Activated naive CD8-positive, alpha-beta T cell treated with anti-CD3 and anti-CD28 coated beads for 36 hours (primary cell): Measurements from ENCODE around the gene ALAS2. TPM values are rescaled to one million over a fixed set of nuclear protein-coding genes. Genes with fewer than 3 reads are reported as not detected.
A peak's percentile ranks its signal among the peaks of the same experiment; 100 is the strongest.
"Not testable (repeated sequence)": the region's sequence is repeated elsewhere in the genome, so short reads cannot be mapped to it uniquely, and the experiment has no call there.

Experiments
- DNase-seq: peaks from one replicate; pipeline ENCODE4 v3.0.0; 2021
- H3K27ac Mint-ChIP-seq: one replicate; pipeline ENCODE4 v1.8.0; 2022; ENCODE audit warnings: mild to moderate bottlenecking, moderate library complexity, mixed read lengths
- H3K27me3 Mint-ChIP-seq: one replicate; pipeline ENCODE4 v1.8.0; 2022; ENCODE audit warnings: mild to moderate bottlenecking, mixed read lengths
- H3K36me3 Mint-ChIP-seq: one replicate; pipeline ENCODE4 v1.8.0; 2021; ENCODE audit warnings: mild to moderate bottlenecking, mixed read lengths
- H3K4me1 Mint-ChIP-seq: one replicate; pipeline ENCODE4 v1.8.0; 2021; ENCODE audit warnings: mixed read lengths
- H3K4me3 Mint-ChIP-seq: one replicate; pipeline ENCODE4 v1.8.0; 2022; ENCODE audit warnings: mild to moderate bottlenecking, moderate library complexity, mixed read lengths
- H3K9me3 Mint-ChIP-seq: one replicate; pipeline ENCODE4 v1.8.0; 2022; ENCODE audit warnings: mixed read lengths
- total RNA-seq, 2 experiments: library from RNA; stranded (reverse); gene quantifications; one replicate each; pipeline ENCODE4 v1.2.3, GENCODE V29; 2021

ALAS2 gene
- total RNA-seq, result not detected

- no peaks in the 10 kb centered on the region for H3K36me3 Mint-ChIP-seq
- H3K9me3 Mint-ChIP-seq, result no peaks in the 10 kb centered on the region
- H3K27me3 Mint-ChIP-seq, result no peaks in the 10 kb centered on the region
- no peak for DNase-seq
- no peaks in the 10 kb centered on the region for H3K4me1 Mint-ChIP-seq
- H3K4me3 Mint-ChIP-seq, result no peak within 1 kb of the TSS
- H3K27ac Mint-ChIP-seq, result no peak within 1 kb of the TSS
Measured at GRCh38 chrX:55030271-55031205, at the start of gene ALAS2. Gene ALAS2 (minus strand): TSS chrX:55030977. CDS start chrX:55026000, 4,977 bp downstream.

GRCh38 chrX:55074851-55075467 lies 44.2 kb upstream of the ALAS2 start, which contains the start of gene PAGE2B:
Gene PAGE2B (plus strand): TSS chrX:55075030. CDS start chrX:55076042, 1,012 bp downstream.
- Mint-ChIP-seq H3K4me1 (no peaks in the 10 kb centered on the region), H3K27ac (no peak within 1 kb of the TSS), H3K9me3 (no peaks in the 10 kb centered on the region), H3K27me3 (no peaks in the 10 kb centered on the region), H3K36me3 (no peaks in the 10 kb centered on the region), H3K4me3 (no peak within 1 kb of the TSS)
- DNase-seq, result no peak

- Mint-ChIP-seq H3K4me3 (no peak overlapping the region), H3K4me1 (no peaks in the 10 kb centered on the region), H3K9me3 (no peaks in the 10 kb centered on the region), H3K27ac (no peak overlapping the region), H3K27me3 (no peaks in the 10 kb centered on the region), H3K36me3 (no peaks in the 10 kb centered on the region)
- DNase-seq, result no peak
Measured at GRCh38 chrX:55072286-55072685, 41.5 kb upstream of the ALAS2 start.

GRCh38 chrX:55067180-55067579 lies 36.4 kb upstream of the ALAS2 start:
- not testable (repeated sequence) for H3K27me3 Mint-ChIP-seq, H3K4me3 Mint-ChIP-seq, H3K27ac Mint-ChIP-seq, DNase-seq, H3K4me1 Mint-ChIP-seq, H3K9me3 Mint-ChIP-seq, H3K36me3 Mint-ChIP-seq

GRCh38 chrX:55057675-55058249 lies 27.0 kb upstream of the ALAS2 start:
- no peak overlapping the region for H3K27ac Mint-ChIP-seq

GRCh38 chrX:55056820-55057674 lies 26.3 kb upstream of the ALAS2 start:
- Mint-ChIP-seq H3K4me3 (peak overlapping the region; percentile 33), H3K27me3 (no peaks in the 10 kb centered on the region), H3K4me1 (peaks cover 16% of the 10 kb centered on the region), H3K27ac (no peak overlapping the region), H3K36me3 (peaks cover 2% of the 10 kb centered on the region), H3K9me3 (no peaks in the 10 kb centered on the region)
- no peak for DNase-seq

More at GRCh38 chrX:55057675-55058249, 27.0 kb upstream of the ALAS2 start:
- no peak for DNase-seq
- Mint-ChIP-seq H3K9me3 (no peaks in the 10 kb centered on the region), H3K27me3 (no peaks in the 10 kb centered on the region), H3K36me3 (peaks cover 2% of the 10 kb centered on the region), H3K4me3 (peak overlapping the region; percentile 33), H3K4me1 (peaks cover 16% of the 10 kb centered on the region)

GRCh38 chrX:55050599-55050998 lies 19.8 kb upstream of the ALAS2 start:
- not testable (repeated sequence) for H3K27me3 Mint-ChIP-seq, H3K4me3 Mint-ChIP-seq, H3K4me1 Mint-ChIP-seq, DNase-seq, H3K27ac Mint-ChIP-seq, H3K9me3 Mint-ChIP-seq, H3K36me3 Mint-ChIP-seq

- H3K9me3 Mint-ChIP-seq, result no peaks in the 10 kb centered on the region
- H3K27me3 Mint-ChIP-seq, result no peaks in the 10 kb centered on the region
- H3K4me3 Mint-ChIP-seq, result no peak overlapping the region
- no peaks in the 10 kb centered on the region for H3K4me1 Mint-ChIP-seq
- H3K27ac Mint-ChIP-seq, result no peak overlapping the region
- no peaks in the 10 kb centered on the region for H3K36me3 Mint-ChIP-seq
- no peak for DNase-seq
Measured at GRCh38 chrX:55041514-55041913, 10.7 kb upstream of the ALAS2 start.

- Mint-ChIP-seq H3K27me3 (no peaks in the 10 kb centered on the region), H3K27ac (no peak overlapping the region), H3K36me3 (no peaks in the 10 kb centered on the region), H3K9me3 (no peaks in the 10 kb centered on the region), H3K4me1 (no peaks in the 10 kb centered on the region), H3K4me3 (no peak overlapping the region)
- no peak for DNase-seq
Measured at GRCh38 chrX:55039471-55039870, 8.7 kb upstream of the ALAS2 start.

- no peak overlapping the region for H3K27ac Mint-ChIP-seq
- H3K4me3 Mint-ChIP-seq, result no peak overlapping the region
- DNase-seq, result no peak
- H3K27me3 Mint-ChIP-seq, result no peaks in the 10 kb centered on the region
- H3K36me3 Mint-ChIP-seq, result no peaks in the 10 kb centered on the region
- no peaks in the 10 kb centered on the region for H3K9me3 Mint-ChIP-seq
- no peaks in the 10 kb centered on the region for H3K4me1 Mint-ChIP-seq
Measured at GRCh38 chrX:55033429-55033828, 2.7 kb upstream of the ALAS2 start.

- Mint-ChIP-seq H3K36me3 (no peaks in the 10 kb centered on the region), H3K4me1 (no peaks in the 10 kb centered on the region), H3K27ac (no peak overlapping the region), H3K4me3 (no peak overlapping the region), H3K27me3 (no peaks in the 10 kb centered on the region), H3K9me3 (no peaks in the 10 kb centered on the region)
- DNase-seq, result no peak
Measured at GRCh38 chrX:55029291-55029690, 1.5 kb downstream of the ALAS2 start.

GRCh38 chrX:55028611-55029010 lies 2.2 kb downstream of the ALAS2 start:
- H3K9me3 Mint-ChIP-seq, result no peaks in the 10 kb centered on the region
- H3K4me1 Mint-ChIP-seq, result no peaks in the 10 kb centered on the region
- DNase-seq, result no peak
- no peak overlapping the region for H3K4me3 Mint-ChIP-seq
- no peaks in the 10 kb centered on the region for H3K36me3 Mint-ChIP-seq
- H3K27me3 Mint-ChIP-seq, result no peaks in the 10 kb centered on the region
- H3K27ac Mint-ChIP-seq, result no peak overlapping the region

- no peak overlapping the region for H3K4me3 Mint-ChIP-seq
- H3K4me1 Mint-ChIP-seq, result no peaks in the 10 kb centered on the region
- no peaks in the 10 kb centered on the region for H3K9me3 Mint-ChIP-seq
- no peaks in the 10 kb centered on the region for H3K27me3 Mint-ChIP-seq
- H3K27ac Mint-ChIP-seq, result no peak overlapping the region
- no peak for DNase-seq
- H3K36me3 Mint-ChIP-seq, result no peaks in the 10 kb centered on the region
Measured at GRCh38 chrX:55028040-55028439, 2.7 kb downstream of the ALAS2 start.

GRCh38 chrX:55026840-55027239 lies 3.9 kb downstream of the ALAS2 start:
- DNase-seq, result no peak
- Mint-ChIP-seq H3K27ac (no peak overlapping the region), H3K9me3 (no peaks in the 10 kb centered on the region), H3K36me3 (no peaks in the 10 kb centered on the region), H3K4me1 (no peaks in the 10 kb centered on the region), H3K27me3 (no peaks in the 10 kb centered on the region), H3K4me3 (no peak overlapping the region)

GRCh38 chrX:55026143-55026542 lies 4.6 kb downstream of the ALAS2 start:
- no peak overlapping the region for H3K27ac Mint-ChIP-seq
- no peaks in the 10 kb centered on the region for H3K9me3 Mint-ChIP-seq
- H3K4me3 Mint-ChIP-seq, result no peak overlapping the region
- no peaks in the 10 kb centered on the region for H3K4me1 Mint-ChIP-seq
- DNase-seq, result no peak
- peaks cover 3% of the 10 kb centered on the region for H3K36me3 Mint-ChIP-seq
- no peaks in the 10 kb centered on the region for H3K27me3 Mint-ChIP-seq
